AG09319 (cell line): ENCODE data around the gene EPSTI1.
A peak's percentile ranks its signal among the peaks of the same experiment; 100 is the strongest.

Source experiments
- DNase-seq: peaks from one replicate; pipeline ENCODE4 v3.0.0-alpha.2; 2010; ENCODE audit warnings: low read depth; ENCODE audit errors: extremely low read depth
- CTCF ChIP-seq: IDR thresholded peaks from 2 replicates; pipeline ENCODE4 v1.5.1; 2011; ENCODE audit warnings: low read depth, mild to moderate bottlenecking, inconsistent platforms, low read length, moderate library complexity

EPSTI1 gene

DNA sequence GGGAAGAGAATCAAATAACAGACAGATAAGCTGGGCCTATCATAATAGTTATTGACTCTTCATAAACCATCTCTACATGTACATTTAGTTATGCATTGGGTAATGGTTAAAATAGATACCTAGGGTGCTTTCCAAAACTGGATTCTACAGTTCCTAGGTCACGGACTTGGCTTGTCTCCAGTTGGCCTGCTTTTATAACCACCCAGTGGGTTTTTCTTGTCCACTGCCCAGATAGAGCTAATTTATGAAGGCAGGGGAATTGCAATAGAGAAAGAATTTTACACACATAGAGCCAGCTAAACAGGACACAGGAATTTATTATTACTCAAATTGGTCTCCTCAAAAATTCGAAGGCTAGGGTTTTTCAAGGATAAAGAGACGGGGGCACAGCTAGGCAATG lies 113.3 kb downstream of the EPSTI1 start:
- no peak for TF ChIP-seq CTCF

DNA sequence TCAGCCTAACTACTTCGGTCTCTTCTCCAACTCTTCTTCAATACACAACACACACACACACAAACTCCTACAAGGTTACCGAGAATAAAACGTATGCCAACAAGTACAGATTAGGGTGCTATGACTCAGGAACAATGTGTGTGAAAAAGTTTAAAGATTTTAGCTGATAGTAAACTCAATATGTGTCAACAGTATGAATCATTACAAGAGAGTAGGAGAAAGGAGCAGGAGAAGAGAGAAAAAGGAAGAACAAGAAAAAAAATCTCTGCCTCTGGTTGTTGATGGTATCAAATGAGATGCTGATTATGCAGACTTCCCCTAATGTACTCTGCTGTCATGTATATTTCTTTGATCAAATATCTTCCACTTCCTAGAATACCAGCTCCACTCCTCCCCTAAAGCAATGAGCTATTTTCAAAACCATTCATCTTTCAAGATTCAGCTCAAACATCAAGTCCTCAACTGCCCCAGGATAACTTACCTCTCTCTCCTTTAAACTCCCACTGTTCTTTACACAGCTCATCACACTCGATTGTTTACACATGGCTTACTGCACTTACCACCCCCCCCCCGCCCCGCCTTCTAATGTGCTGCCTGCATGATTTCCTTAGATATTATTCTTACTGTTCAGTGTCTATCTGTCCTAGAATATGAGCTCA lies 115.0 kb downstream of the EPSTI1 start:
- no peak for DNase-seq
- no peak for TF ChIP-seq CTCF

More for the DNA sequence above, 113.3 kb downstream of the EPSTI1 start:
- DNase-seq = no peak

DNA sequence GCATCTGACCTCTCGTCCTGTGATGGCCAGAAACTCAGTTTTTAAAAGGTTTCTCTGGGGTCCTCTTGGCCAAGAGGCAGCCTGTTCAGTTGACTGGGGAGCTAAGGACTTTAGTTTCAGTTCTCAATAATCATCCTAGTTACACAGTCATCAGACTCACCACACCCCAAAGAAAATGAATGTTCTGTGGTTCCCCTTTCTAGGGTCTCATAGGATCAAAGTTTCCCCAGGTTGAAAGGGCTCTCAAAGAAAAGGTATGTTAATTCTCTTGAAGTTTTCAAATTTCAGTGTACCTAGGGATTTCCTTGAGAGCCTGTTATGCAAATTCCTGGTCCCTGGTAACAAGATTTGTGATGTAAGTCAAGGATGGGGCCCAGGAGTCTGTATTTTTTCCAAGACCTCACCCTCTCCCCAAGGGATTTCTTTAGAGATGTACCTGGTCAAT lies 115.7 kb downstream of the EPSTI1 start:
- no peak for DNase-seq
- TF ChIP-seq CTCF = no peak

DNA sequence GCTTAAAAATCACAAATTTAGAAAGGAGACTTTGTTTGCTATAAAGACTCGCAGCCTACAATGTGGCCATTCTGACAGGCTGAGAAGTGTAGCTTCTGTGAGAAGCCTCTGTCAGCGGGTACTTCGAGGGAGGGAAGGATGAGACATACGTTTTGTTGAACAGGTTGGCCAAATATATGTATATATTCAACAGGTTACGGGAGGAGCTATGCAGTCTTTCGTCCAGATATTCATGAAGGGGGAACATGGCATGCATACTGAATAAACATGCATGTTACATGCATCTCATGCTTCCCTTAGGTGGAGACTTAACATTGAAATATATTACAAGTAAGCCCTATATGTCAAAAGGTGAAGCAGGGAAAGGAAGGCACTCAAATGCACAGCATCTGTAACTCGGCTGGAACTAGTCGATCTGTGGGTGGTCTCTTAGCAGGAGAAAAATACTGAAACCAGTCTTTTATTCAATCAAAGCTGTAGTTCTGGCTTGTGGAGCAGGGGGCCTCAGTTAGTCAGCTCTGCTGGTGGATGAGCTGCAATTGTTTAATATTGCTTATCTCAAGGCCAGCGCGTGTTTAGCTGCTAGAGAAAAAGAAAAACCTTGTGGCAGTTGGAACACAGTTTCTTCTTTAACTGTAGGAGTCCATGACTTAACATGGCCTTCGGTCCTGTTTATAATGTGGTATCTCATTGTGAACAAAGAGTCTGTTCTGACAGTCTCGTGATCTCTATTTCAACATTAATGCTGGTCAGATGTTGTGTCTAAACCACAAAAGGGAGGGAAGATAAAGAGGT lies 116.4 kb downstream of the EPSTI1 start:
- no peak for DNase-seq
- peak; percentile 26 for TF ChIP-seq CTCF

- TF ChIP-seq CTCF = no peak
- no peak for DNase-seq
Measured at GRCh38 chr13:42874221-42874620, 117.8 kb downstream of the EPSTI1 start.

DNA sequence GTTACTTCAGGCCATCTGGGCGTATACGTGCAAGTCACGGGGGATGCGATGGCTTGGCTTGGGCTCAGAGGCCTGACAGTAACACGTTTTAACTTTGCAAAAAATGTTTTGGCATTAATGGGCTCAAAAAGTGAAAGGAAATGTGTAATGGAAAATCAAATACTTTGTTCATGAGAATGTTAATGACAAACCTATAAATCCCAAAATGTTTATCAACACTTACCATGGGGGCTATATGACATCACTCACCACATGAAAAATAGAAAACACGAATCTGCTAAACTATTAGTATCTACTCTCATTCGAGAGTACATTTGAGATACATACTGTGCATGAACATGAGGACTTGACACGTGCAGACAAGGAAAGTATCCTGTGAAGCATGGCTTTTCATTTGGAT lies 119.0 kb downstream of the EPSTI1 start:
- no peak for TF ChIP-seq CTCF
- no peak for DNase-seq

- DNase-seq = no peak
- no peak for TF ChIP-seq CTCF
Measured at GRCh38 chr13:42867232-42867631, 124.8 kb downstream of the EPSTI1 start.
